ENCODE measurements around the gene EPB41L4A. TPM values are rescaled to one million over a fixed set of nuclear protein-coding genes. Genes with fewer than 3 reads are reported as not detected.
"Not testable (repeated sequence)": the region's sequence is repeated elsewhere in the genome, so short reads cannot be mapped to it uniquely, and the experiment has no call there.

The EPB41L4A gene
- total RNA-seq, 1 donor from 2014 or later: 6.7 TPM

DNA sequence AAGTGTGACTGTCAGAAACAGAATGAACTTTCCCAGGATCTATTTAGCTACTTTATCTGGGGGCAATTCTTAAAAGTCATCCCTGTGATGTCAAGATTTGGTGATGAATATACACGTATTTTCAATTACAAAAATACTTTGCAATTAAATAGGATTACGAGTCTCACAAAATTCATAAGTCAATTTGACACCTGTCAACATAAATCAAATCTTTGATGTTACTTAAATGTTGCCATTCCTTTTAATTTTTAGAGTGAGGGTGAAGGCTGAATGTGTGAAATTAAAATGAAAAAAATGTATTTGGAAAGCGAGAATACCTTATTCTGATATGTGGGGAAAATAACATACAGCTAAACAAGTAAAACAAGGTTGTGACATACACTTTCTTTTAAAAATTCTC is 202.9 kb downstream of the EPB41L4A start:
- H3K4me3 ChIP-seq (ENCODE audit: low read depth, low read length): no peak overlapping the region
- TF ChIP-seq, protein P1, sequence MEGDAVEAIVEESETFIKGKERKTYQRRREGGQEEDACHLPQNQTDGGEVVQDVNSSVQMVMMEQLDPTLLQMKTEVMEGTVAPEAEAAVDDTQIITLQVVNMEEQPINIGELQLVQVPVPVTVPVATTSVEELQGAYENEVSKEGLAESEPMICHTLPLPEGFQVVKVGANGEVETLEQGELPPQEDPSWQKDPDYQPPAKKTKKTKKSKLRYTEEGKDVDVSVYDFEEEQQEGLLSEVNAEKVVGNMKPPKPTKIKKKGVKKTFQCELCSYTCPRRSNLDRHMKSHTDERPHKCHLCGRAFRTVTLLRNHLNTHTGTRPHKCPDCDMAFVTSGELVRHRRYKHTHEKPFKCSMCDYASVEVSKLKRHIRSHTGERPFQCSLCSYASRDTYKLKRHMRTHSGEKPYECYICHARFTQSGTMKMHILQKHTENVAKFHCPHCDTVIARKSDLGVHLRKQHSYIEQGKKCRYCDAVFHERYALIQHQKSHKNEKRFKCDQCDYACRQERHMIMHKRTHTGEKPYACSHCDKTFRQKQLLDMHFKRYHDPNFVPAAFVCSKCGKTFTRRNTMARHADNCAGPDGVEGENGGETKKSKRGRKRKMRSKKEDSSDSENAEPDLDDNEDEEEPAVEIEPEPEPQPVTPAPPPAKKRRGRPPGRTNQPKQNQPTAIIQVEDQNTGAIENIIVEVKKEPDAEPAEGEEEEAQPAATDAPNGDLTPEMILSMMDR (conservative IDR thresholded peaks at IDR 0.05; ENCODE audit: low read depth, low read length): no peak
- no peak for DNase-seq (ENCODE audit: low read depth)

DNA sequence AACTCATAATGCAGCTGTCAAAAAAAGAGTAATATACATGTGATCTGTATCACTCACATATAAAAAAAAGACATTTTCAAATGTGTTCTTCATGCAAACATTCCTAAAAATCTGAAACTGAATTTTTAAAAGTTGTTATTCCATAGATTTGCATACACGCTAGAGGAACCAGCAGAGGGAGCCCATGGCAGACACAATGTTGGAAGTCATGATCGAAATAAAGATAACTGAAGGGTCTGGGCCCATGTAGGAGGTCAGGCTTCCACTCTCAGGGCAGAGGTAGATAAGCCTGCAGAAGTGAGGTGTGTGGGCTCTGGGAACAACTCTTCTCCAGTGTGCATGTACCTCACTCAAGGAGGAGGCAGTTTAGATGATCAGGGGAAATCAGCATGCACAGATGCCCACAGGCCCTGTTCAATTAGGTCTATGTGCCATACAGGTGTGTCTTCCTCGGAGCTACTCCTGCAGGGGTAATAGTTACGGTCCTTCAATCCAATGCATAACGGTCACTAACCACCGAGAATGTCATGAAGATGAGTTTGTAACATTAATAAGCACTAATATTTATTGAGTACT is 208.6 kb downstream of the EPB41L4A start:
- TF ChIP-seq, protein P1 (conservative IDR thresholded peaks at IDR 0.05; ENCODE audit: low read depth, low read length): peak; percentile 81
- H3K4me3 ChIP-seq (ENCODE audit: low read depth, low read length): no peak overlapping the region
- no peak for DNase-seq (ENCODE audit: low read depth)

DNA sequence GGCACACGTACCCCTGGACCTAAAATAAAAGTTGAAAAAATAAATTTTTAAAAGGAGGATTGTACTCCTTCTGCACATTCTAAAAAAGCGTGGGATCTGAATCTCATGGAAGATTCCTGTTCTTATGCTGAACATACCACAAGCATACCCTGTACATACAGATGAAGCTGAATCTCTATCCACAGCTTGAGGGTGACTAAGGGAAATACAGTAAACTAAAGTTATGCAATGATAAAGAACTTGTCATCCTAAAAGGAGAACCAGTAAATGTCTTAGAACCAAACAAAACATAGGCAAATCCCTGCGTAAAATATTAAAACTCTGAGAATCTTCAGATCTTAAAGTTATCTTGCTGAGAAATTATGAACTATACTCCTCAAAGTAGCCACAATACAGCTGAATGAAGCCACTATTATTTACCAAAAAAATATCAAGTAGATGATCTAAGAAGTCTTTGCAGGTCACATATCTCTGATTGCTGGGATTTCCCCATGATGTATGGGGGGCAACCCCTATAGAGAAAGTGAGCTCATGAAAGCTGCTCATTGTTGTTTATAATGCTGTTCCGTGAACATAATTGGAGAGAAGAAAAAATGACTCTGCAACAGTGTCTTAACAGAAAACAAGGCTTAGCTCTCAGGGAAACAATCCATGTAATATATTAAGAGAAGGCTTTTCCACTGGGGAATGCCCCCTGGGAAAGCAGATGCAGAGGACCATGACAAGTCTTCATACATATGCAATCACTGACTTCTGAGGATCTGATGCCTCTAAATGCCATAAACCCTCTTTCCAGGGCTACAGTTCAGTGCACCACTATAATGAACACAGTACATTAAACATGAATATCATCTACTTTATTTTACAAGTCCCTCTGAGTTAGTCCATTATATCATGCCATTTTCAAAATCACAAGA is 210.1 kb downstream of the EPB41L4A start:
- DNase-seq (ENCODE audit: low read depth): no peak
- H3K4me3 ChIP-seq (ENCODE audit: low read depth, low read length): no peak overlapping the region
- TF ChIP-seq, protein P1 (conservative IDR thresholded peaks at IDR 0.05; ENCODE audit: low read depth, low read length): no peak

DNA sequence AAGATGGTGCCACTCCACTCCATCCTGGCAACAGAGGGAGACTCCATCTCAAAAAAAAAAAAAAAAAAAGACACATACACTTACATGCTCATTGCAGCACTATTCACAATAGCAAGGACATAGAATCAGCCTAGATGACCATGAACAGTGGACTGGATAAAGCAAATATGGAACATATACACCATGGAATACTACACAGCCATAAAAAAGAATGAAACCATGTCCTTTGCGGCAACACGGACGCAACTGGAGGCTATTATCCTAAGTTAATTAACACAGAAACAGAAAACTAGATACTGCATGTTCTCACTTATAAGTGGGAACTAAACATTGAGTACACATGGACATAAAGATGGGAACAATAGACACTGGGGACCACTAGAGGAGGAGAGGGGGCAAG is 210.9 kb downstream of the EPB41L4A start:
- not testable (repeated sequence) for DNase-seq (ENCODE audit: low read depth); H3K4me3 ChIP-seq (ENCODE audit: low read depth, low read length)

DNA sequence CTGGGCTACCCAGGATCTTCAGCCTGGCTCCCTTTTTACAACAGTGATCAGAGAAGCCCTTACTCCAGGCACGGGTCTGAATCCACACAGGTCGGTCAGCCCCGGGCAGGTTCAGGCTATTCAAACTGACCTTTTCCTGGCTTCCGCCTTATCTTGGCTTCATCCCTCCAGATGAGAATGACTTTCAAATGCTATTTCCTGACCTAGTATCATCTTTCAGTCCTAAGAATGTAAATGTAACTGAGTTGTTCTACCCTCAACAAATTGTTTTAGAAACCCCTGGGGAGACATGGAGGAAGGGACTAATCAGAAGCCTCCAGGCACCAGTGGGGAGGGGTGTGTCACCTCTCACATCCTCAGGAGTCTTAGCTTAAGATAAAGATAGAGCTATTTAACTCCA is 213.2 kb downstream of the EPB41L4A start:
- no peak for DNase-seq (ENCODE audit: low read depth)
- H3K4me3 ChIP-seq (ENCODE audit: low read depth, low read length): no peak overlapping the region
- TF ChIP-seq, protein P1 (conservative IDR thresholded peaks at IDR 0.05; ENCODE audit: low read depth, low read length): no peak

DNA sequence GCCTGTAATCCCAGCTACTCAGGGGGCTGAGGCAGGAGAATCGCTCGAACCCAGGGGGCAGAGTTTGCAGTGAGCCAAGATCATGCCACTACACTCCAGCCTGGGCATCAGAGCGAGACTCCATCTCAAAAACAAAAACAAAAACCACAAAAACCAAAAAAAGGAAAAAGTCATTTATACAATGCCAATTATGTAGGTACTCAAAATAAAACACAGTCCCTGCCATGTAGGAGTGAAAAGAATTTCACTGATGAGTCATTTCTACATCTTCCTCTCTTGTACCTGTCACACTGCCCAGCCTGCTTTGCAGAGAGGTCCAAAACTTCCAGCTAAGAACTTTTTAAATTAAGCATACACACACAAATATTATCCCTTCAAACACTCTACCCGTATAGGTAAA is 215.8 kb downstream of the EPB41L4A start:
- TF ChIP-seq, protein P1 (conservative IDR thresholded peaks at IDR 0.05; ENCODE audit: low read depth, low read length): no peak
- H3K4me3 ChIP-seq (ENCODE audit: low read depth, low read length): no peak overlapping the region
- DNase-seq (ENCODE audit: low read depth): no peak

DNA sequence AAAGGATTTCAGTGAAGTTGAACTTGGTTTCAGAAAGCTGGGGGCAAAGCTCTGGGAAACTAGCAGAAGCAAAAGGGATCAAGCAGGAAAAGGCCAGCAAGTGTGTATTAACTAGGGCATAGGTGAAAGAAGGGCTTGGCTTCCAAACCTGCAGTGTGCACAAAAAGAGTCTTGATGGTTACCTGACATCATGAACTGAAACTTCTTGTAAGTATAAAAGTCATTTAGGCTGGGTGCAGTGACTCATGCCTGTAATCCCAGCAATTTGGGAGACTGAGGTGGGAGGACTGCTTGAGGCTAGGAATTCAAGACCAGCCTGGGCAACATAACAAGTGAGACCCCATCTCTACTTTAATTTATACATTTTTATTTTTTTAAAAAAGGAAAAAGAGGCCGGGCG is 216.4 kb downstream of the EPB41L4A start:
- DNase-seq (ENCODE audit: low read depth): no peak
- no peak overlapping the region for H3K4me3 ChIP-seq (ENCODE audit: low read depth, low read length)
- TF ChIP-seq, protein P1 (conservative IDR thresholded peaks at IDR 0.05; ENCODE audit: low read depth, low read length): no peak
